ENCODE results near the gene TPCN1. TPM values are rescaled to one million over a fixed set of nuclear protein-coding genes. Genes with fewer than 3 reads are reported as not detected.
A peak's percentile ranks its signal among the peaks of the same experiment; 100 is the strongest.

TPCN1 gene
- total and polyA plus RNA-seq, 2 experiments from 2014 or later: 14.4 to 16.2 TPM

- H3K4me1 Mint-ChIP-seq: peaks cover 16% of the 10 kb centered on the region
- no peak overlapping the region for H3K4me3 Mint-ChIP-seq
- H3F3A ChIP-seq (replicated peaks; ENCODE audit: low read depth): no peaks in the 10 kb centered on the region
- H3K4me1 ChIP-seq (ENCODE audit: insufficient read depth): peaks cover 8% of the 10 kb centered on the region; the same call in 1 of the 2 replicates
- no peak overlapping the region for H2AFZ ChIP-seq
- H3K36me3 Mint-ChIP-seq (ENCODE audit: low read depth): peaks cover 10% of the 10 kb centered on the region; the same call in 2 of the 3 replicates
- H3K36me3 ChIP-seq (ENCODE audit: insufficient read depth): no peaks in the 10 kb centered on the region
- H3K4me3 ChIP-seq: no peak overlapping the region
- H3K79me2 ChIP-seq (replicated peaks; ENCODE audit: insufficient read depth): no peaks in the 10 kb centered on the region
- H3K27me3 Mint-ChIP-seq (ENCODE audit: insufficient read depth, low read depth, poor library complexity): peaks cover 10% of the 10 kb centered on the region
- DNase-seq (ENCODE audit: low spot score) (no peak), ATAC-seq (no peak)
- H3K27me3 ChIP-seq (ENCODE audit: insufficient read depth): no peaks in the 10 kb centered on the region
- H3K4me2 ChIP-seq: no peak overlapping the region
- H3K27ac Mint-ChIP-seq: no peak overlapping the region
- 0 out of 2 replicates have a peak overlapping the region, but pooled peaks have one; percentile 45 for H3K27ac ChIP-seq (ENCODE audit: low read depth)
- no peaks in the 10 kb centered on the region for H4K20me1 ChIP-seq (replicated peaks; ENCODE audit: insufficient read depth)
- TF ChIP-seq CREB1 (CRISPR knock-in tag; IDR thresholded peaks at IDR 0.05; ENCODE audit: low read depth): no peak
- TF ChIP-seq ZNF114 (CRISPR knock-in tag; IDR thresholded peaks at IDR 0.05): no peak
- TF ChIP-seq REST (IDR thresholded peaks at IDR 0.05; ENCODE audit: unreplicated experiment): no peak
- TF ChIP-seq EZH2 (IDR thresholded peaks at IDR 0.05; ENCODE audit: low read depth, unreplicated experiment): no peak
- TF ChIP-seq ZNF462 (CRISPR knock-in tag; IDR thresholded peaks at IDR 0.05): no peak
- TF ChIP-seq STAT1 (IDR thresholded peaks at IDR 0.05; ENCODE audit: unreplicated experiment): no peak
- TF ChIP-seq ZNF331 (CRISPR knock-in tag; IDR thresholded peaks at IDR 0.05; ENCODE audit: low read depth): no peak
- no peak for TF ChIP-seq JUNB (IDR thresholded peaks at IDR 0.05; ENCODE audit: unreplicated experiment)
- no peak for TF ChIP-seq NANOG (IDR thresholded peaks at IDR 0.05; ENCODE audit: borderline replicate concordance)
- TF ChIP-seq ETS1 (IDR thresholded peaks at IDR 0.05): no peak
- TF ChIP-seq EZH2phosphoT487 (IDR thresholded peaks at IDR 0.05; ENCODE audit: unreplicated experiment): no peak
- TF ChIP-seq CTCF (conservative IDR thresholded peaks at IDR 0.05; ENCODE audit: low read depth in 2 of 2): no peak
- no peak for TF ChIP-seq POLR2AphosphoS5 (IDR thresholded peaks at IDR 0.05; ENCODE audit: low read depth)
- no peaks in the 10 kb centered on the region for H3K9me2 ChIP-seq (ENCODE audit: insufficient read depth)
- H3K9me3 Mint-ChIP-seq: no peaks in the 10 kb centered on the region; the same call in 2 of the 3 replicates
These were observed 75.9 kb downstream of the TPCN1 start for GRCh38 chr12:113297214-113297587.
